ENCODE results near the gene ATOH8.

Gene ATOH8

DNA sequence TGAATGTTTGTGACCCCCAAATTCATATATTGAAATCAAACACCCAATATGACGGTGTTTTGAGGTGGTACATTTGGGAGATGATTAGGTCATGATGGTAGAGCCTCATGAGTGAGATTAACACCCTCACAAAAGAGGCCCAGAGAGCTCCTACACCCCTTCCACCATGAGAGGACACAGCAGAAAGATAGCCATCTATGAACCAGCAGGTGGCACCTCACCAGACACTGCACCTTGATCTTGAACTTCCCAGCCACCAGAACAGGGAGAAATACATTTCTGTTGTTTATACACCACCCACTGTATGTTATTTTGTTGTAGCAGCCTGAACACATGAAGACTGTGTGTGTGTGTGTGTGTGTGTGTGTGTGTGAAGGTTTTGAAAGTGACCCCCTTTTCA lies 76.9 kb downstream of the ATOH8 start:
- Mint-ChIP-seq H3K27me3 (ENCODE audit: low read depth, poor library complexity) (peaks cover 21% of the 10 kb centered on the region), H3K4me3 (no peak overlapping the region)
- no peak for DNase-seq

DNA sequence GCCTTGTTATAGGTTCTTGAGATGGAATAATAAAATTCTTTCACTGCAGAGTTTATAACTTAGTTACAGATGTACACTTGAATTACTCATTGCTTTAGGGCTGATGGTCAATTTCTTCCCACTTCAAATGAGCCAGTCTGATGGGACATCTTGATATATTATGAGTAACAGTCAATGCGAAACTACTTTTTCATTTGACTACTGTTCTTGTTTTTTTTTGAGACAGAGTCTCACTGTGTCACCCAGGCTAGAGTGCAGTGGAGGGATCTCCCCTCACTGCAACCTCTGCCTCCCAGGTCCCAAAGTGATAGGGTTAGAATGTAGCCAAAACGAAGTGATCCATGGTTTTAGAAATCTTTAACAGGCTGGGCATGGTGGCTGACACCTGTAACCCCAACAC lies 77.9 kb downstream of the ATOH8 start:
- H3K36me3 Mint-ChIP-seq (ENCODE audit: low read depth) = no peaks in the 10 kb centered on the region
- H3K27me3 Mint-ChIP-seq (ENCODE audit: low read depth, poor library complexity) = peaks cover 21% of the 10 kb centered on the region
- DNase-seq = no peak
- H3K27ac Mint-ChIP-seq = no peak overlapping the region
- H3K4me3 Mint-ChIP-seq = no peak overlapping the region
- peaks cover 25% of the 10 kb centered on the region for H3K9me3 Mint-ChIP-seq
- TF ChIP-seq, protein P1, sequence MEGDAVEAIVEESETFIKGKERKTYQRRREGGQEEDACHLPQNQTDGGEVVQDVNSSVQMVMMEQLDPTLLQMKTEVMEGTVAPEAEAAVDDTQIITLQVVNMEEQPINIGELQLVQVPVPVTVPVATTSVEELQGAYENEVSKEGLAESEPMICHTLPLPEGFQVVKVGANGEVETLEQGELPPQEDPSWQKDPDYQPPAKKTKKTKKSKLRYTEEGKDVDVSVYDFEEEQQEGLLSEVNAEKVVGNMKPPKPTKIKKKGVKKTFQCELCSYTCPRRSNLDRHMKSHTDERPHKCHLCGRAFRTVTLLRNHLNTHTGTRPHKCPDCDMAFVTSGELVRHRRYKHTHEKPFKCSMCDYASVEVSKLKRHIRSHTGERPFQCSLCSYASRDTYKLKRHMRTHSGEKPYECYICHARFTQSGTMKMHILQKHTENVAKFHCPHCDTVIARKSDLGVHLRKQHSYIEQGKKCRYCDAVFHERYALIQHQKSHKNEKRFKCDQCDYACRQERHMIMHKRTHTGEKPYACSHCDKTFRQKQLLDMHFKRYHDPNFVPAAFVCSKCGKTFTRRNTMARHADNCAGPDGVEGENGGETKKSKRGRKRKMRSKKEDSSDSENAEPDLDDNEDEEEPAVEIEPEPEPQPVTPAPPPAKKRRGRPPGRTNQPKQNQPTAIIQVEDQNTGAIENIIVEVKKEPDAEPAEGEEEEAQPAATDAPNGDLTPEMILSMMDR (IDR thresholded peaks at IDR 0.05) = no peak
- H3K4me1 Mint-ChIP-seq = peaks cover 13% of the 10 kb centered on the region

More for the DNA sequence above, 76.9 kb downstream of the ATOH8 start:
- TF ChIP-seq, protein P1 (IDR thresholded peaks at IDR 0.05) = no peak
- no peaks in the 10 kb centered on the region for H3K36me3 Mint-ChIP-seq (ENCODE audit: low read depth)
- H3K9me3 Mint-ChIP-seq = peaks cover 15% of the 10 kb centered on the region
- H3K4me1 Mint-ChIP-seq = peaks cover 13% of the 10 kb centered on the region
- no peak overlapping the region for H3K27ac Mint-ChIP-seq

DNA sequence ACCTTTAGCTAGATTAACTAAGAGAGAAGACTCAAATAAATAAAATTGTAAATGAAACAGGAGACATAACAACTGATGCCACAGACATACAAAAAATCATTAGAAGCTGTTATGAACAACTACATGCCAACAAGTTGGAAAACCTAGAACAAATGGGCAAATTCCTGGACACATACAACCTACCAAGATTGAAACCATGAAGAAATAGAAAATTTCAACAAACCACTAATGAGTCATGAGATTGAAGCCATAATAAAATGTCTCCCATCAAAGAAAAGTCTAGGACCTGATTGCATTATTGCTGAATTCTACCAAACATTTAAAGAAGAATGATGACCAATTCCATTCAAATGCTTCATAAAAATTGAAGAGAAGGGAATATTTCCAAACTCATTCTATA lies 80.7 kb downstream of the ATOH8 start:
- TF ChIP-seq, protein P1 (IDR thresholded peaks at IDR 0.05) = no peak
- Mint-ChIP-seq H3K9me3 (peaks cover 25% of the 10 kb centered on the region), H3K4me3 (no peak overlapping the region), H3K27me3 (ENCODE audit: low read depth, poor library complexity) (peaks cover 22% of the 10 kb centered on the region), H3K4me1 (no peaks in the 10 kb centered on the region), H3K36me3 (ENCODE audit: low read depth) (peaks cover 2% of the 10 kb centered on the region), H3K27ac (no peak overlapping the region)
- DNase-seq = no peak

Measured in nephron progenitor cell (in vitro differentiated cells).